ENCODE results near the gene CDK16. TPM values are rescaled to one million over a fixed set of nuclear protein-coding genes. Genes with fewer than 3 reads are reported as not detected.

The CDK16 gene
- polyA plus RNA-seq, 1 of the 3 experiments (the other 2 are of a cell fraction): 116 TPM

- H3K9me3 ChIP-seq: no peaks in the 10 kb centered on the region
- H3K4me2 ChIP-seq: no peak overlapping the region
- no peaks in the 10 kb centered on the region for H3K4me1 ChIP-seq (ENCODE audit: control insufficient read depth in 1 of 2, insufficient read depth in 2 of 2, low read depth in 1 of 2, low read length in 1 of 2)
- no peaks in the 10 kb centered on the region for H3K9me2 ChIP-seq
- no peaks in the 10 kb centered on the region for H4K20me1 ChIP-seq (ENCODE audit: insufficient read depth)
- no peaks in the 10 kb centered on the region for H3F3A ChIP-seq (replicated peaks; ENCODE audit: insufficient read depth)
- no peak overlapping the region for H3K9ac ChIP-seq
- no peak overlapping the region for H2AFZ ChIP-seq (ENCODE audit: low read depth)
- no peak overlapping the region for H3K27ac ChIP-seq (ENCODE audit: low read depth in 2 of 2, low read length in 1 of 2)
- peaks cover 14% of the 10 kb centered on the region; the same call in 1 of the 2 replicates for H3K27me3 ChIP-seq (ENCODE audit: insufficient read depth)
- POLR2A ChIA-PET: no interaction called here
- no peak for TF ChIP-seq SMC3 (IDR thresholded peaks at IDR 0.05; ENCODE audit: low read depth, low read length)
- no peak for TF ChIP-seq EZH2phosphoT487 (IDR thresholded peaks at IDR 0.05; ENCODE audit: borderline replicate concordance, low read depth)
- no peak for TF ChIP-seq MEF2A (IDR thresholded peaks at IDR 0.05; ENCODE audit: borderline replicate concordance, low read depth)
- TF ChIP-seq NFIC (IDR thresholded peaks at IDR 0.05; ENCODE audit: borderline replicate concordance): no peak
- TF ChIP-seq IRF3 (IDR thresholded peaks at IDR 0.05; ENCODE audit: low read depth, low read length): no peak
- WGBS (ENCODE audit: low lambda C conversion rate): 20% methylated on average over 4 of the region's 7 CpGs
- CTCF ChIA-PET: no interaction called here
- H3K79me2 ChIP-seq (ENCODE audit: insufficient read depth): no peaks in the 10 kb centered on the region
- DNase-seq: no peak
- no peak overlapping the region for H3K4me3 ChIP-seq (ENCODE audit: low read depth in 2 of 2, low read length in 1 of 2)
- no peaks in the 10 kb centered on the region for H3K36me3 ChIP-seq (replicated peaks in 1 of 2; ENCODE audit: control insufficient read depth in 1 of 2, insufficient read depth in 2 of 2, low read length in 1 of 2)
These were observed 54.7 kb downstream of the CDK16 start for GRCh38 chrX:47273011-47273730.

- no peak for TF ChIP-seq RCOR1 (IDR thresholded peaks at IDR 0.05; ENCODE audit: low read length)
- TF ChIP-seq JUND (IDR thresholded peaks at IDR 0.05): 0 out of 2 replicates have a peak, but pooled peaks have one; percentile 15
- TF ChIP-seq TCF12 (IDR thresholded peaks at IDR 0.05): peak; percentile 54; the same call in 1 of the 2 replicates
- peak; percentile 42; the same call in 1 of the 2 replicates for TF ChIP-seq FOSL2 (IDR thresholded peaks at IDR 0.05; ENCODE audit: borderline replicate concordance, low read depth)
- Histone ChIP-seq H3K79me2 (ENCODE audit: insufficient read depth) (no peaks in the 10 kb centered on the region), H3F3A (replicated peaks; ENCODE audit: insufficient read depth) (no peaks in the 10 kb centered on the region), H3K27me3 (ENCODE audit: insufficient read depth) (peaks cover 20% of the 10 kb centered on the region; the same call in 1 of the 2 replicates), H3K4me1 (ENCODE audit: control insufficient read depth in 1 of 2, insufficient read depth in 2 of 2, low read depth in 1 of 2, low read length in 1 of 2) (no peaks in the 10 kb centered on the region), H3K9me2 (no peaks in the 10 kb centered on the region), H3K9ac (no peak overlapping the region), H3K4me3 (ENCODE audit: low read depth in 2 of 2, low read length in 1 of 2) (no peak overlapping the region), H2AFZ (ENCODE audit: low read depth) (no peak overlapping the region), H3K4me2 (no peak overlapping the region), H3K9me3 (no peaks in the 10 kb centered on the region), H3K27ac (ENCODE audit: low read depth in 2 of 2, low read length in 1 of 2) (peak overlapping the region in 1 of 2 experiments; percentile 31; a peak in 2 of 4 replicates), H3K36me3 (replicated peaks in 1 of 2; ENCODE audit: control insufficient read depth in 1 of 2, insufficient read depth in 2 of 2, low read length in 1 of 2) (no peaks in the 10 kb centered on the region), H4K20me1 (ENCODE audit: insufficient read depth) (no peaks in the 10 kb centered on the region)
- POLR2A ChIA-PET: no interaction called here
- CTCF ChIA-PET: interaction anchor here (0.7 kb wide), 1 partner anchor 9 kb away, joined by 3 read pairs; no protein-coding TSS in a partner anchor
- DNase-seq: no peak
- 0% methylated on average over 2 of the region's 2 CpGs for WGBS (ENCODE audit: low lambda C conversion rate)
These were observed 60.2 kb downstream of the CDK16 start for GRCh38 chrX:47278691-47279090.

Other genes with a start within 250 kb of the CDK16 start
- gene RGN, start 140.2 kb upstream of the CDK16 start, polyA plus RNA-seq (2012; rRNA removed): 0.05 and 0.06 TPM in 2 replicates
- gene NDUFB11, start 74.0 kb upstream of the CDK16 start, polyA plus RNA-seq (2012; rRNA removed): 74.9 and 107 TPM in 2 replicates
- 24.7 and 34.4 TPM in 2 replicates for gene RBM10, start 73.5 kb upstream of the CDK16 start, polyA plus RNA-seq (2012; rRNA removed)
- gene UBA1, start 24.9 kb upstream of the CDK16 start, polyA plus RNA-seq (2012; rRNA removed): 249 and 283 TPM in 2 replicates
- gene USP11, start 14.3 kb downstream of the CDK16 start, polyA plus RNA-seq (2012; rRNA removed): 40.1 and 53.1 TPM in 2 replicates
- gene ZNF157, start 151.9 kb downstream of the CDK16 start, polyA plus RNA-seq (2012; rRNA removed): 0.12 and 0.23 TPM in 2 replicates

Data from SK-N-SH (cell line).